Endothelial cell of umbilical vein (primary cell): Measurements from ENCODE around the gene CILP2.

Source experiments
- FOS ChIP-seq: IDR thresholded peaks from 2 replicates; pipeline ENCODE4 v1.6.1; 2011; ENCODE audit warnings: mild to moderate bottlenecking, low read length, moderate library complexity, borderline replicate concordance; ENCODE audit not compliant: insufficient read depth
- JUN ChIP-seq: IDR thresholded peaks from 2 replicates; pipeline ENCODE4 v1.6.1; 2011; ENCODE audit warnings: borderline replicate concordance, low read depth; ENCODE audit not compliant: insufficient read length, insufficient read depth
- POLR2A ChIP-seq: IDR thresholded peaks from 2 replicates; pipeline ENCODE4 v1.6.1; 2012; ENCODE audit warnings: low read depth, mild to moderate bottlenecking, control low read depth, low read length
- POLR2AphosphoS5 ChIP-seq: IDR thresholded peaks from 2 replicates; pipeline ENCODE4 v1.6.1; 2012; ENCODE audit warnings: low read depth, mild to moderate bottlenecking, control low read depth, low read length, moderate library complexity; ENCODE audit not compliant: insufficient read depth
- TF ChIP-seq, protein P1 (sequence below), 2 donors: IDR thresholded peaks; 1 replicate in 1 of 2; 2 replicates in 1 of 2; pipeline ENCODE4 v1.5.1; 2011; ENCODE audit warnings: low read length in 2 of 2, mild to moderate bottlenecking in 2 of 2, moderate library complexity in 2 of 2, control low read depth in 1 of 2, inconsistent platforms in 1 of 2, low read depth in 1 of 2; ENCODE audit not compliant: insufficient read depth in 1 of 2; ENCODE audit errors: extremely low read depth in 1 of 2

DNA sequence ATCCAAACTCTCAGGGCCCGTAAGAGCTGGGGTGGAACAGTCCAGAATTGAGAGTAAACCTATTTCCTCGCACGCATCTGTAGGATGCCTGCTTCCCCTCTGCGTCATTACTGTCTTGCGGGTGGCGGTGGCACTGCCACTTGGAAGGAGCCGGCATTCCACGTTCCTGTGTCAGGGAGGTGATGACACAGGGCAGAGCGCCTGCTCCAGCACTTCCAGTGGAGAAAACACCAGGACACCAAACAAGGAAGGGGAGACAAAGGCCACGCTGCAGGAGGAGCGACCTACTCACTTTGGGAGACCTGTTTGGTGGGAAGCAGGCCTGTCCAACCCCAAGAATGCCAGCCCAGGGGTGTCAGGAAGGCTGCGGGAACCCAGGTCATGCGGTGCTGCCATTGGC is 43.3 kb downstream of the CILP2 start:
- TF ChIP-seq, protein P1, sequence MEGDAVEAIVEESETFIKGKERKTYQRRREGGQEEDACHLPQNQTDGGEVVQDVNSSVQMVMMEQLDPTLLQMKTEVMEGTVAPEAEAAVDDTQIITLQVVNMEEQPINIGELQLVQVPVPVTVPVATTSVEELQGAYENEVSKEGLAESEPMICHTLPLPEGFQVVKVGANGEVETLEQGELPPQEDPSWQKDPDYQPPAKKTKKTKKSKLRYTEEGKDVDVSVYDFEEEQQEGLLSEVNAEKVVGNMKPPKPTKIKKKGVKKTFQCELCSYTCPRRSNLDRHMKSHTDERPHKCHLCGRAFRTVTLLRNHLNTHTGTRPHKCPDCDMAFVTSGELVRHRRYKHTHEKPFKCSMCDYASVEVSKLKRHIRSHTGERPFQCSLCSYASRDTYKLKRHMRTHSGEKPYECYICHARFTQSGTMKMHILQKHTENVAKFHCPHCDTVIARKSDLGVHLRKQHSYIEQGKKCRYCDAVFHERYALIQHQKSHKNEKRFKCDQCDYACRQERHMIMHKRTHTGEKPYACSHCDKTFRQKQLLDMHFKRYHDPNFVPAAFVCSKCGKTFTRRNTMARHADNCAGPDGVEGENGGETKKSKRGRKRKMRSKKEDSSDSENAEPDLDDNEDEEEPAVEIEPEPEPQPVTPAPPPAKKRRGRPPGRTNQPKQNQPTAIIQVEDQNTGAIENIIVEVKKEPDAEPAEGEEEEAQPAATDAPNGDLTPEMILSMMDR (IDR thresholded peaks at IDR 0.05; ENCODE audit: extremely low read depth in 1 of 2, insufficient read depth in 1 of 2, low read depth in 1 of 2, low read length in 2 of 2) = no peak
- TF ChIP-seq JUN (no peak), POLR2AphosphoS5 (no peak), FOS (no peak), POLR2A (no peak)
